Esophagus (tissue), 2 donors: ENCODE data around the gene SMCO2. TPM values are rescaled to one million over a fixed set of nuclear protein-coding genes. Genes with fewer than 3 reads are reported as not detected.

Experiments used
- H3K27ac ChIP-seq, 2 donors: one replicate each; pipeline ENCODE4 v1.5.1; 2013; ENCODE audit warnings: low read depth in 2 of 2, mild to moderate bottlenecking in 2 of 2, inconsistent platforms in 1 of 2, low read length in 1 of 2, moderate library complexity in 1 of 2
- H3K27me3 ChIP-seq, 2 donors: one replicate each; pipeline ENCODE4 v1.6.1; 2013; ENCODE audit warnings: low read length in 2 of 2, control low read depth in 1 of 2, mild to moderate bottlenecking in 1 of 2; ENCODE audit not compliant: insufficient read depth in 2 of 2, control insufficient read depth in 1 of 2
- H3K36me3 ChIP-seq, 2 donors: one replicate each; pipeline ENCODE4 v1.6.1; 2013; ENCODE audit warnings: low read length in 1 of 2; ENCODE audit not compliant: control insufficient read depth in 2 of 2, insufficient read depth in 2 of 2
- H3K4me1 ChIP-seq, 2 donors: one replicate each; pipeline ENCODE4 v1.6.1; 2013; ENCODE audit warnings: low read length in 1 of 2; ENCODE audit not compliant: control insufficient read depth in 2 of 2, insufficient read depth in 2 of 2
- H3K4me3 ChIP-seq, 2 donors: one replicate each; pipeline ENCODE4 v1.5.1; 2013; ENCODE audit warnings: low read length in 2 of 2, mild to moderate bottlenecking in 2 of 2, low read depth in 1 of 2, moderate library complexity in 1 of 2
- H3K9me3 ChIP-seq, 2 donors: one replicate each; pipeline ENCODE4 v1.6.1; 2013; ENCODE audit warnings: mild to moderate bottlenecking in 2 of 2, low read depth in 1 of 2, low read length in 1 of 2, moderate library complexity in 1 of 2; ENCODE audit not compliant: control insufficient read depth in 2 of 2, insufficient read depth in 1 of 2
- WGBS, 2 donors: extraction: QIAGEN DNeasy Blood & Tissue Kit; methylation state at CpG; one replicate each; pipeline ENCODE4 v1.1.7; 2013; 5-methylcytosine and 5-hydroxymethylcytosine counted together
- polyA plus RNA-seq, 2 donors: library from polyadenylated mRNA; stranded (reverse); fragments of 200-250 nt; gene quantifications; one replicate each; pipeline ENCODE4 v1.2.3, GENCODE V29; 2013
- donor health status: healthy with polysubstance abuse.
- donor health status: Bipolar disorder and iron deficiency.

SMCO2 gene
- polyA plus RNA-seq, 2 donors = 0.66 to 1.6 TPM

GRCh38 chr12:27467641-27468040 is 21.1 kb downstream of the SMCO2 start:
- Histone ChIP-seq H3K27ac (no peak overlapping the region), H3K4me1 (peaks cover 0 to 2% of the 10 kb centered on the region in 2 donors), H3K27me3 (no peaks in the 10 kb centered on the region), H3K9me3 (no peaks in the 10 kb centered on the region), H3K4me3 (no peak overlapping the region), H3K36me3 (no peaks in the 10 kb centered on the region)
- WGBS, 2 donors = 86 to 87% methylated on average over 3 of the region's 3 CpGs

- Histone ChIP-seq H3K4me1 (no peaks in the 10 kb centered on the region), H3K36me3 (no peaks in the 10 kb centered on the region), H3K27ac (no peak overlapping the region), H3K27me3 (no peaks in the 10 kb centered on the region), H3K9me3 (no peaks in the 10 kb centered on the region), H3K4me3 (no peak overlapping the region)
- WGBS, 2 donors = 64 to 74% methylated on average over 2 of the region's 2 CpGs
Observed at GRCh38 chr12:27468241-27468640, 21.7 kb downstream of the SMCO2 start.

- no peak overlapping the region for H3K4me3 ChIP-seq
- WGBS, 2 donors = 50 to 53% methylated on average over 1 of the region's 1 CpG
- H3K4me1 ChIP-seq = no peaks in the 10 kb centered on the region
- no peak overlapping the region for H3K27ac ChIP-seq
- H3K9me3 ChIP-seq = no peaks in the 10 kb centered on the region
- no peaks in the 10 kb centered on the region for H3K27me3 ChIP-seq
- no peaks in the 10 kb centered on the region for H3K36me3 ChIP-seq
Observed at GRCh38 chr12:27469176-27469736, 22.7 kb downstream of the SMCO2 start.

- Histone ChIP-seq H3K27me3 (no peaks in the 10 kb centered on the region), H3K4me1 (no peaks in the 10 kb centered on the region), H3K4me3 (no peak overlapping the region), H3K36me3 (no peaks in the 10 kb centered on the region), H3K9me3 (no peaks in the 10 kb centered on the region), H3K27ac (no peak overlapping the region)
- 59 to 84% methylated on average over 4 of the region's 4 CpGs for WGBS, 2 donors
Observed at GRCh38 chr12:27472604-27473003, 26.1 kb downstream of the SMCO2 start.

- no peak overlapping the region for H3K27ac ChIP-seq
Observed at GRCh38 chr12:27474344-27474743, 27.8 kb downstream of the SMCO2 start.

GRCh38 chr12:27477049-27477448 is 30.5 kb downstream of the SMCO2 start:
- Histone ChIP-seq H3K4me1 (no peaks in the 10 kb centered on the region), H3K36me3 (no peaks in the 10 kb centered on the region), H3K27ac (no peak overlapping the region), H3K27me3 (no peaks in the 10 kb centered on the region), H3K4me3 (no peak overlapping the region), H3K9me3 (peaks cover 0 to 11% of the 10 kb centered on the region in 2 donors)

More at GRCh38 chr12:27474344-27474743, 27.8 kb downstream of the SMCO2 start:
- H3K4me1 ChIP-seq = no peaks in the 10 kb centered on the region
- no peaks in the 10 kb centered on the region for H3K36me3 ChIP-seq
- WGBS, 2 donors = 47 to 72% methylated on average over 3 of the region's 3 CpGs
- H3K27me3 ChIP-seq = no peaks in the 10 kb centered on the region
- H3K4me3 ChIP-seq = no peak overlapping the region
- H3K9me3 ChIP-seq = peaks cover 0 to 11% of the 10 kb centered on the region in 2 donors

- no peak overlapping the region for H3K27ac ChIP-seq
- H3K4me1 ChIP-seq = no peaks in the 10 kb centered on the region
- no peaks in the 10 kb centered on the region for H3K27me3 ChIP-seq
- no peaks in the 10 kb centered on the region for H3K36me3 ChIP-seq
- peaks cover 0 to 11% of the 10 kb centered on the region in 2 donors for H3K9me3 ChIP-seq
- H3K4me3 ChIP-seq = no peak overlapping the region
Observed at GRCh38 chr12:27478949-27479348, 32.4 kb downstream of the SMCO2 start.

GRCh38 chr12:27480016-27480415 is 33.5 kb downstream of the SMCO2 start:
- Histone ChIP-seq H3K9me3 (peaks cover 0 to 11% of the 10 kb centered on the region in 2 donors), H3K27ac (no peak overlapping the region), H3K27me3 (no peaks in the 10 kb centered on the region), H3K4me1 (no peaks in the 10 kb centered on the region), H3K36me3 (no peaks in the 10 kb centered on the region), H3K4me3 (no peak overlapping the region)
- 56 to 84% methylated on average over 1 of the region's 1 CpG for WGBS, 2 donors

GRCh38 chr12:27486961-27487360 is 40.4 kb downstream of the SMCO2 start:
- Histone ChIP-seq H3K27me3 (no peaks in the 10 kb centered on the region), H3K36me3 (no peaks in the 10 kb centered on the region), H3K9me3 (no peaks in the 10 kb centered on the region), H3K4me1 (no peaks in the 10 kb centered on the region), H3K27ac (no peak overlapping the region), H3K4me3 (no peak overlapping the region)

- no peaks in the 10 kb centered on the region for H3K9me3 ChIP-seq
- no peak overlapping the region for H3K27ac ChIP-seq
- WGBS, 2 donors = 81 to 85% methylated on average over 5 of the region's 5 CpGs
- H3K4me1 ChIP-seq = no peaks in the 10 kb centered on the region
- H3K4me3 ChIP-seq = no peak overlapping the region
- no peaks in the 10 kb centered on the region for H3K36me3 ChIP-seq
- no peaks in the 10 kb centered on the region for H3K27me3 ChIP-seq
Observed at GRCh38 chr12:27488479-27488878, 41.9 kb downstream of the SMCO2 start.
